Right kidney (tissue), 9 donors: ENCODE results near the gene RIMBP3C.
"Not testable (repeated sequence)": the region's sequence is repeated elsewhere in the genome, so short reads cannot be mapped to it uniquely, and the experiment has no call there.

ENCODE experiments used
- DNase-seq: peaks from one replicate; pipeline ENCODE4 v3.0.0-alpha.2; 2016
- long read RNA-seq, 8 donors: transcript quantifications; one replicate each; lab custom pipeline, GENCODE V29; 2026

RIMBP3C gene
- long read RNA-seq, donor 1: 0 reads
- long read RNA-seq, donor 2: 0 reads
- long read RNA-seq, donor 3, full-length matches to known transcripts: 1 of 1 reads
- long read RNA-seq, donor 3, partial matches to known transcripts: 0 of 1 reads
- long read RNA-seq, donor 3, other reads (novel, unspliced or antisense): 0 of 1 reads
- long read RNA-seq, donor 4: 0 reads
- long read RNA-seq, donor 5: 0 reads
- long read RNA-seq, donor 6: 0 reads
- long read RNA-seq, donor 7, full-length matches to known transcripts: 3 of 3 reads
- long read RNA-seq, donor 7, partial matches to known transcripts: 0 of 3 reads
- long read RNA-seq, donor 7, other reads (novel, unspliced or antisense): 0 of 3 reads
- long read RNA-seq, donor 8: 0 reads

DNA sequence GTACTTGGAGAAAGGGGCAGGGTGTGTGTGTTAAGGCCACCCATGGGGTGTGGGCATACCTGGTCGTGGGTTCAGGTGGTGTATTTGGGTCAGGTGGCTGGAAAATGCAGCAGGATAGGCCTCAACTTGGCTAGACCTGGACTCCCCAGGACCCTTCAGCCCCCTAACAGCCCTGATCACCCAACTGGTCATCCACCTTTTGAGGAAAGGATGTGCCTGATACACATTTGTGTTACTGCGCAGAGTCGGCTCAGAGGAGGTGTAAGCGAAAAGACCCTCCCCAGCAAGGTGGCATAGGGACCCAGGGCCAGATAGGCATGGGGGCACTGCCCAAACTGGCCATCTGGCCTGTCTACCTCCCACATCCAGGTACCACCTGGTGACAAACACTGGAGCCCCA, at the start of gene RIMBP3C:
TSS of gene RIMBP3C (minus strand) at position 101 of the 400 bp plus-strand sequence. CDS start 485 bp downstream, outside the sequence.
- DNase-seq: not testable (repeated sequence)

- DNase-seq: no peak
These were observed 48.0 kb upstream of the RIMBP3C start for GRCh38 chr22:21599053-21599893.

DNA sequence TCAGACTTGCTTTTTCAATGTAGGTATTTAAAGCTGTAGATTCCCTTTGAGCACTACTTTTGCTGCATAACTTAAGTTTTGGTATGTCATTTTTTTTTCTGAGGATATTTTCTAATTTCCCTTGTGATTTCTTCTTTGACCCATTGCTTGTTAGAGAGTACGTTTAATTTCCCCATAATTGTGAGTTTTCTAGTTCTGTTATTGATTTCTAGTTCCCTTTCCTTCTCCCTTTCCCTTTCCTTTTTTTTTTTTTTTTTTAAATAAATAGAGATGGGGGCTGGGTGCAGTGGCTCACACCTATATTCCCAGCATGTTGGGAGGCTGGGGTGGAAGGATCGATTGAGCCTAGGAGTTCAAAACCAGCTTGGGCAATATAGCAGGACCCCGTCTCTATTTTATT, 47.0 kb upstream of the RIMBP3C start:
- DNase-seq: no peak

GRCh38 chr22:21596356-21597135, 45.3 kb upstream of the RIMBP3C start:
- not testable (repeated sequence) for DNase-seq

DNA sequence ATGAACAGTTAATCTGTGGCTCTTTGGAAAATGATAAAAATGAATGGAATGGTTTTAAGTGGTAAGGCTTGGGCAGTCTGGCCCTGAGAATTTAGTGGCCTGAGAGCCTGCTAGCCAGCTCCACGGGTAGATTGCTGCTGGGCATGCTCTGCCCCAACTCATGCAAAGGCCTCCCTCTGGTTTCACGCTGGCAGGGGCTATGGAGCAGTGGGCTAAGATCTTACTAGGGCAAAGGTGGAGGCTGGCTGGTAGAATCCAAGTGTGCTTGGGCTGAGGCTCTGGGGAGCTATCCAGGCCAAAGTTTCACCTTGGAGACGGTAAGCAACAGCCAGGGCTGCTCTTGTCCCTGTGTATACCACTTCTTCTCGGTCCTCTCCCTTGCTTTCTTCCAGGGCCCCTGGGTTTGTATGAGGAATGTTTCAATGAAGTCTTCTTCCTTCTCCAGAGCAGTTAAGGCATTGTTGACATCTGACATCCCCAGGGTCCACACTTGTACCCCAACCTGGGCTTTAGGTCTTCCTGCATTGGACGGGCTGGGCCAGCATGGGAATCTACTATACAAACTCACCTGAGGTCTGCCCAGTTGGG, 43.7 kb upstream of the RIMBP3C start:
- no peak for DNase-seq

- DNase-seq: no peak
These were observed 42.4 kb upstream of the RIMBP3C start for GRCh38 chr22:21593406-21594232.

DNA sequence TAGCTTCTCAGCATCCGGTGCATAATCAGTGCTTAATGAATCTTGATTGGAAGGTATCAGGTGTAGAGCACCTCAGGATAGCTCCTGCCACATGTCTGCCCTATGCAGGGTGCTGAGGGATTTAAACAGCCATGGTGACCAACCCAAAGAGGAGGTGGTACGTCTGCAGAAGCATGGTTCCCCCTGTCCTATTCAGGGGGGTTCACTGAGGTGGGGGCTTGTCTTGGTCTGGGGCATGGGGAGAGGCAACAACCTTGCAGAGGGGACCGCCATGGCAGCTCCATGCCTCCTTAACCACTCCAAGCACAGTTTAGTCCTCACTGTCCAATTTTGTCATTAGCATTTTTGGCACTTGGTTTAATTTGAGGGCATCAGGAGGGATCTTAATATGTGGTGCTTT, 41.2 kb upstream of the RIMBP3C start:
- no peak for DNase-seq

DNA sequence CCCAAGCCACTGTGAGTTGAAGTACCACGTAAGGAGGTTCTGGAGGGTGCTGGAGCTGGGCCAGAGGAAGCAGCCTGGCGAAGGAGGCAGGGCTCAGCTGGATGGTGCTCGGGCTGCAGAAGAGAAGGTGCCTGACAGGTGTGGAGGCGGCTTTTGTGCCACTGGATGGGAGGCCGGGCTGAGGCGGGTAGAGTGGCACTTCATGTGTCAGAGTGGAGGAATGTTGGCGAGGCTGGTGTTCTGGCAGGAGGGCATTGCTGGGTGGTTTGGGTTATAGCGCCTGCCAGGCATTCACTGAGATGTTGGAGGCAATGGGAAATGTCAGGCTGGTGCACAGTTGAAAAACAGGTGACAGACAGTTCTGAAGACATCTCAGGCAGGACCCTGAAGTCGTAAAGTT, 40.4 kb upstream of the RIMBP3C start:
- DNase-seq: no peak

DNA sequence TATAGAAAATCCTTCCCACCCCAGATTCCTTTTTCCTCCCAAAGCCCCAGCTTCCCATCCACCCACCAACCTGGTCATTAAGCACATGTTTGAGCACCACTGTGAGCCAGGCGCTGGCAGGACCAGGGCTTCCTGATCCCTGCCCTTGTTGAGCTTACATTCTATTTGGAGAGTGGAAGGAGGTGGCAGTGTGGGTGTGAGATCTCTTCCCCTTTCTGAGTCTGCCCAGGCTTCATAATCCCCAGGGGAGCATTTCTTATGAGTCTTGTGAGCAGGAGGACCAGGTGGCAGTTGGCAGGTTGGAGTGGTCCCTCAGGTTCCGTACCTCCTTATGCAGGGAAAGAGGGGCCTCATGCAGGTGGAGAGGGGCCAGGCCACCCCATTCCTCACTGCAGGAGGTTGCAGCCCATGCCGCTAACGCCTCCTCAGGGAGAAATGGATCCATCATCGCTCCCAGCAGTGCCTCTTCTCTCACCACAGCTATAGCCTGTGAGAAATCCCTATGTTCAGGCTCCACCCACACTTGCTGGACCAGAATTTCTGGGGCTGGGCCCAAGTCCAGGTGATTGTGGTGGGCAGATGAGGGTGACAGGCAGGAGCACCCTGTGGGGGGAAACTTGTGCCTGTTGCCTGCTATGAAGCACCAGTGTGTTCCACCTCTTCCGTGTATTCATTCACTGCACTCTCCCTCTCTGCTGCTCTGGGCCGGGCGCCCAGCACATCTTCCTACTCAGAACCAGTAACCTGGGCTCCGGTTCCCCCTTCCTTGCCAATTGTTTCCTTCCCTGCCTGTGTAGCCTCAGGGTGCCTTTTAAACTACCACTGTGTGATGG, 39.8 kb upstream of the RIMBP3C start:
- DNase-seq: no peak

DNA sequence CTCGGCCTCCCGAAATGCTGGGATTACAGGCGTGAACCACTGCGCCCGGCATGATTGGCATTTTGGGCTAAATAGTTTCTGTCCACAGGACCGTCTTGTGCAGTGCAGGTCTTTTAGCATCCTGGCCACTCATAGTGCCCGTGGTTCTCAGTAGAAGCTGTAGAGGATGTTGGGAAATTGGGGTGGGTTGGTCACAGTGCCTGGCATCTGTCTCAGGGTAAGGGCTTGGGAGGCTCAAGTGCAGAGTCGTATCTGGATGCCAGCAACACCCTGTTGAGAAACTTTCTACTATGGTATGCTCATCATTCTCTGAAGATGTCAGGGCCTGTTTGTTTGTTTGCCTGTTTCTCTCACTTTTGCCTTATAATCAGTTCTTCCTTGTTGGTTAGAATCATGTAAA, 38.1 kb upstream of the RIMBP3C start:
- DNase-seq: no peak

DNA sequence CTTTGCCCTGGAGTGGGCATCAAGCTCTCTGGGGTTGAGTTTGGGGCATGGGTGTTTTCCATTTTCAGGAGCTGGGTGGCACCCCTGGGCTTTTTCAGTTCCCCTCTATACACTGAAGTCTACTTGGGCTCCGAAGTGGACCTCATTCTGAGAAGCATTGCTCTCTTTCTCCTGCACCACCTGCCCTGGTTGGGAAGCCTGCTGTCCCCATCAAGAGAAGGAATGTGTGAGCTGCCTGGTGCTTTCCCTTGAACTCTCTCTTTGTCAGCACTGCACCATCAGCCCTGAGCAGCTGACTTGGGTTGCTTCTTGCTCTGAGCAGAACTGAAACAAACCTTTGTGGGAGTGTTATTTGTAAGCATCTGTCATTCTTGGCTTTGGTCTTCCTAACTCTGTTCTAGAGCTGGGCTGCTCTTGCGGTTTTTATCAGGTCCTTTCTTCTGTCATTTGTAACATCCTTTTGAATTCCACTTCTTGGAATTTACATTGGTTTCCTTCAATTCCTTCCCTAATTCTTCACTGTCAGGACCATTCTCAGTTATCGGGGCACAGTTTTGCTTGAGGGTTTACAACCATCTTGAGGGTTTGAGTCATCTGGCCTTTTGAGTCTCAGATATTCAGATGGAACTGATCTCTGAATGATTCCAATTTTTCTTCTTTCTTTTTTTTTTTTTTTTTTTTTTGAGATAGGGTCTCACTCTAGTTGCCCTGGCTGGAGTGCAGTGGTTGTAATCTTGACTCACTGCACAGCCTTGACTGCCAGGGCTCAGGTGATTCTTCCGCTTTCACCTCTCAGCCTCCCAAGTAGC, 36.7 kb upstream of the RIMBP3C start:
- DNase-seq: no peak

DNA sequence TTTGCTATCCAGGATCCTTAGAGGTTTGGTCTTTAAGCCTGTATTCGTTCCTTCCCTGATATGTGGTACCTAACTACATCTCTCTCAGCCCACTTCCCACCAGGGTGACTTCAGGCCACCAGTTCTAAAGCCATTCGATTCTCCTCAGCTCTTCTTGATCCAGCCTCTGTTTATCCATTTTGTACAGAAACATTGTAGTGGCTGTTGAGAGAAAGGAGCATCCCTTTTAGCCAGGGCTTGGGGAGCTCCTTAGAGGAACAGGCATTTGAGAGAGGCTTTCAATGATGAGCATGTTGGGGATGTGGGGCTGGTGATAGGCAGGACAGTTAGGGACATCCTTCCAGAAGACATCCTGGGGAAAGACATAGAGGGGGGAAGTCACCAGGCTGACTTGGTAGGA, 34.1 kb upstream of the RIMBP3C start:
- DNase-seq: no peak

DNA sequence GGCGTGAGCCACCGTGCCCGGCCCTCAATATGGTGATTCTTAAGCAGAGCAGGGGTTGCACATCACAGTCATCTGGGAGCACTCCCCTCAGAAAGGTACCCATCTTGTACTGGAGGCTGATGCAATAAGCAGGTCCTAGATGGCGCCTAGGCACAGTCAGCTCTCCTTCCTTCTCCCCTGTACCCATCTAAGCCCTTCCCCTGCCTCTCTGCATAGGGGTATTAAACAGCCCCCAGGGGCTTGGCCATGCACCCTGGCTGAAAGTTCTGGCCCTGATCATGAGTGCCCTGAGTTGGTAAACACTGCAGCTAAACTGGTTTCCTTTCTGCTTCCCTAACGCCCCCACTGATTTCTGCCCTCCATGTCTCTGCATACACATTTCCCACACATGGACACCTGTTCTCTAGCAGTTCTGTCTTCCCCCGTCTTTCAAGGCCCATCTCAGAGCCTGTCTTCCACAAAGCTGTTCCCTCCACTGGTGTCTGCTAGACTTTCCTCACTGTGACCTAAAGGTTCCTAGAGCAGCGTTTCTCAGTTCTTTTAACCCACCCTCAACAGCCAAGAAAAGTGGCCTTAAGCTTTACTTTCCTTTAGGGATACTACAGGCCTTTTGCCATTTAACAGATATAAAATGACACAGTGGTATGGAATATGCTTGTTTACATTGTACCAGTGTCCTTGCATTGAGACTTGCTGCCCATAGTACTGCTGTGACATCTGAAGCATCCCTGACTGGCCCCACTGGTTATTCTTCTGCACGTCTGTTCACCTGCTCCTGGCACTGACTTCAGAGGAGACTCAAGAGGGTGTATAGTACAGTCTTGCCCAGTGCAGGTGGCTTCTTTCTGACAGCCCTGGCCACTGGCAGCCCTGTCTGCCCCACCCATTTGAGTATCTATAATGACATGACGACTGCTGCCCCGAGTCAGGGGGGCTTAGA, 31.8 kb upstream of the RIMBP3C start:
- DNase-seq: no peak

GRCh38 chr22:21581009-21581713, 29.9 kb upstream of the RIMBP3C start:
- not testable (repeated sequence) for DNase-seq

GRCh38 chr22:21580623-21581007, 29.4 kb upstream of the RIMBP3C start:
- DNase-seq: not testable (repeated sequence)

DNA sequence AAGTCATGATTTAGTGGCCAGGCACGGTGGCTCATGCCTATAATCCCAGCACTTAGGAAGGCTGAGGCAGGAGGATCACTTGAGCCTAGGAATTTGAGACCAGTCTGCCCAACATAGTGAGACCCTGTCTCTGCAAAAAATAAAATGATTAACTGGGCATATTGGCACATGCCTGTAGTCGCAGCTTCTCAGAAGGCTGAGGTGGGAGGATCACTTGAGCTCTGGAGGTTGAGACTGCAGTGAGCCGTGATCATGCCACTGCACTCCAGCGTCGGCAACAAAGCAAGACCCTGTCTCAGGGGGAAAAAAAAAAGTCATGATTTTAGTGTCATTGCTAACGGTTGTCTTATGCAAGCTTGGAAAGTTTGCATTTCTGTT, 28.2 kb upstream of the RIMBP3C start:
- DNase-seq: no peak

DNA sequence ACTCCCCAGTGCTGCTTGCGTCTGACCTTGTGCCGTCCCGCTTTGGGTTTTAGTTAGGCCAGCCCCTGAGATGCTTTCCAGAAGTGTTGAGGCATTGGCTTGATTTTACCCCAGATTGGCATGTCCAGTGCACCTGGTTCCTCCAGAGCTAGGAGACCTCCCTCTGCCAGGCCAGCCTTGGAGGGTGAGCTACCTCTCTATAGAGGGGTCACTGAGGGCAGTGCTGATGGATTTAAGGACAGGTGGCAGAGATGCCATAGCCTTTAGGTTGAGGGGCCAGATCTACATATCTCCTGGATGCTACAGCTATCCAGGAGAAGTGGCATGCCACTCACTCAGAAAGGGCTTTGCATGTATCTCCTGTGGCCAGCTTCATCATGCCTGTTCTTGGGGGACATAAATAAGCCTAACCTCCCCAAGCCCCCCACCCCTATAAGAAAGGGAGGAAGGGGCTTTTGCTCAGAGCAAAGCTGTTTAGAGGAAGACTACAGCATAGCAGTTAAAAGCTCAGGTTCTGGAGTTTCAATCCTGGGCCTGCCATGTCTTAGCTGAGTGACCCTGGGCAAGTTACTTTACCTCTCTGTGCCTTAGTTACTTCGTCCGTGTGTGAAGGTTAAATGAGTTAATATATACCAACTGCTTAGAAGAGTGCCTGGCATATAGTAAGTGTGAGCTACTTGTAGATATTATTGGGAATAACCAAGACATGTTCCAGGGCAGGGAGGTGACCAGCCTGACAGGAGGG, 22.7 kb upstream of the RIMBP3C start:
- DNase-seq: no peak
